HepG2 (cell line): ENCODE measurements around the gene TXNDC12. TPM values are rescaled to one million over a fixed set of nuclear protein-coding genes. Genes with fewer than 3 reads are reported as not detected.

Source experiments
- ETS1 ChIP-seq: sonication (generic); formaldehyde crosslinking; IDR thresholded peaks from 2 replicates; pipeline ENCODE4 v1.4.0; 2020; ENCODE audit warnings: missing genetic modification reagents
- FOXA3 ChIP-seq: IDR thresholded peaks from 2 replicates; pipeline ENCODE4 v1.6.1; 2016; ENCODE audit warnings: missing genetic modification reagents, missing compliant biosample characterization
- GATAD2A ChIP-seq: IDR thresholded peaks from 2 replicates; pipeline ENCODE4 v1.6.1; 2016
- HDAC2 ChIP-seq: sonication (generic); formaldehyde crosslinking; IDR thresholded peaks from 2 replicates; pipeline ENCODE4 v1.4.0; 2020; ENCODE audit warnings: missing genetic modification reagents
- MED13 ChIP-seq: sonication (generic); formaldehyde crosslinking; IDR thresholded peaks from 2 replicates; pipeline ENCODE4 v1.5.0; 2020; ENCODE audit warnings: missing genetic modification reagents
- MLLT10 ChIP-seq: sonication (generic); formaldehyde crosslinking; IDR thresholded peaks from 2 replicates; pipeline ENCODE4 v1.4.0; 2020; ENCODE audit warnings: missing genetic modification reagents
- NBN ChIP-seq: fragments of 450-650 bp; conservative IDR thresholded peaks from 2 replicates; pipeline ENCODE4 v1.6.1; 2017
- NCOR1 ChIP-seq: fragments of 200-600 bp; sonication (generic); IDR thresholded peaks from 2 replicates; pipeline ENCODE4 v1.7.0; 2017; ENCODE audit warnings: antibody characterized with exemption, low read length, borderline replicate concordance
- NR0B2 ChIP-seq: sonication (generic); formaldehyde crosslinking; IDR thresholded peaks from 2 replicates; pipeline ENCODE4 v1.4.0; 2020; ENCODE audit warnings: mild to moderate bottlenecking, missing genetic modification reagents
- PHF5A ChIP-seq: IDR thresholded peaks from one replicate; pipeline ENCODE4 v1.6.1; 2018; ENCODE audit warnings: low read depth, missing genetic modification reagents; ENCODE audit not compliant: unreplicated experiment
- RBM39 ChIP-seq: fragments of 200-400 bp; formaldehyde crosslinking; IDR thresholded peaks from one replicate; pipeline ENCODE4 v1.6.1; 2018; ENCODE audit warnings: antibody characterized with exemption, mild to moderate bottlenecking, low read depth, low read length; ENCODE audit not compliant: poor library complexity, severe bottlenecking
- RORA ChIP-seq: sonication (generic); formaldehyde crosslinking; IDR thresholded peaks from 2 replicates; pipeline ENCODE4 v1.5.0; 2020; ENCODE audit warnings: mild to moderate bottlenecking, missing genetic modification reagents, moderate library complexity
- SRSF4 ChIP-seq: fragments of 200-400 bp; formaldehyde crosslinking; IDR thresholded peaks from one replicate; pipeline ENCODE4 v1.6.1; 2018; ENCODE audit warnings: mild to moderate bottlenecking, low read depth, low read length, moderate library complexity; ENCODE audit not compliant: poor library complexity, severe bottlenecking
- TCF12 ChIP-seq, 2 experiments: fragments of 450-650 bp in 1 of 2; sonication (generic) in 1 of 2; formaldehyde crosslinking in 1 of 2; IDR thresholded peaks; 2 replicates each; pipeline versions ENCODE4 v1.6.1 to v1.8.0; 2017 to 2022; ENCODE audit warnings: antibody characterized with exemption in 1 of 2, mild to moderate bottlenecking in 1 of 2, missing genetic modification reagents in 1 of 2, moderate library complexity in 1 of 2
- ZBTB1 ChIP-seq: sonication (generic); formaldehyde crosslinking; IDR thresholded peaks from 2 replicates; pipeline ENCODE4 v1.4.0; 2020; ENCODE audit warnings: missing genetic modification reagents, borderline replicate concordance
- ZBTB14 ChIP-seq: sonication (generic); formaldehyde crosslinking; IDR thresholded peaks from 2 replicates; pipeline ENCODE4 v1.4.0; 2020; ENCODE audit warnings: missing genetic modification reagents
- ZBTB3 ChIP-seq: sonication (generic); formaldehyde crosslinking; IDR thresholded peaks from 2 replicates; pipeline ENCODE4 v1.4.0; 2020; ENCODE audit warnings: low read depth, mild to moderate bottlenecking, moderate library complexity, missing genetic modification reagents, borderline replicate concordance
- ZFP36 ChIP-seq: fragments of 150-350 bp; IDR thresholded peaks from 2 replicates; pipeline ENCODE4 v1.6.1; 2018; ENCODE audit warnings: borderline replicate concordance, low read length, low read depth; ENCODE audit not compliant: partially characterized antibody
- ZNF10 ChIP-seq: sonication (generic); formaldehyde crosslinking; IDR thresholded peaks from 2 replicates; pipeline ENCODE4 v1.4.0; 2020; ENCODE audit warnings: mild to moderate bottlenecking, low read depth, missing genetic modification reagents, borderline replicate concordance
- ZNF468 ChIP-seq: sonication (generic); formaldehyde crosslinking; IDR thresholded peaks from 2 replicates; pipeline ENCODE4 v1.8.0; 2022; ENCODE audit warnings: mild to moderate bottlenecking, moderate library complexity, missing genetic modification reagents
- ZNF607 ChIP-seq: sonication (generic); formaldehyde crosslinking; IDR thresholded peaks from 2 replicates; pipeline ENCODE4 v1.5.1; 2020; ENCODE audit warnings: missing genetic modification reagents, mild to moderate bottlenecking, borderline replicate concordance
- ZNF674 ChIP-seq: sonication (generic); formaldehyde crosslinking; IDR thresholded peaks from 2 replicates; pipeline ENCODE4 v1.5.0; 2020; ENCODE audit warnings: low read depth, mild to moderate bottlenecking, missing genetic modification reagents
- ZNF687 ChIP-seq: sonication (generic); formaldehyde crosslinking; IDR thresholded peaks from 2 replicates; pipeline ENCODE4 v1.5.1; 2020; ENCODE audit warnings: mild to moderate bottlenecking, missing genetic modification reagents, moderate library complexity
- polyA plus RNA-seq, 8 experiments: library from polyadenylated mRNA; depleted of rRNA in 3 of 8; stranded (reverse) in 7 of 8; unstranded in 1 of 8; fragments of >200 nt; fragmentation: Illumina TruSeq in 4 of 8; extraction: Trizol in 4 of 8; gene quantifications; 2 replicates each; pipeline versions ENCODE4 v1.2.1 to v1.2.3, GENCODE V29; 2011 to 2016; ENCODE audit warnings: low read depth in 4 of 8, missing spikeins in 1 of 8, mixed read lengths in 1 of 8; ENCODE audit not compliant: insufficient read depth in 1 of 8
- total RNA-seq, 5 experiments: library from RNA; depleted of rRNA; stranded (reverse); fragments of >200 nt; fragmentation: Illumina TruSeq; extraction: Trizol; gene quantifications; 2 replicates each; pipeline ENCODE4 v1.2.3, GENCODE V29; 2016; ENCODE audit warnings: low read depth in 1 of 5

Gene TXNDC12
- total and polyA plus RNA-seq, 2 of the 13 experiments (the other 11 are each of a cell fraction or from before 2014, with no cell fraction given) = 65.6 to 67.2 TPM

GRCh38 chr1:52055066-52055865 lies at the start of gene TXNDC12 (continued):
- TF ChIP-seq ZNF687 (CRISPR knock-in tag) (peak; percentile 82), TCF12 (IDR thresholded peaks at IDR 0.05) (no peak), TCF12 (CRISPR knock-in tag; IDR thresholded peaks at IDR 0.05) (no peak), NCOR1 (no peak; the same call in 1 of the 2 replicates), MED13 (CRISPR knock-in tag) (peak; percentile 79; the same call in 1 of the 2 replicates), RORA (no peak), ZNF674 (CRISPR knock-in tag) (no peak), ZBTB3 (0 out of 2 replicates have a peak, but pooled peaks have one; percentile 32), ETS1 (CRISPR knock-in tag) (no peak), ZNF10 (CRISPR knock-in tag) (no peak), MLLT10 (CRISPR knock-in tag) (no peak), FOXA3 (CRISPR knock-in tag) (peak; percentile 47), RBM39 (no peak), ZNF607 (CRISPR knock-in tag) (no peak; the same call in 1 of the 2 replicates), ZNF468 (CRISPR knock-in tag) (no peak), HDAC2 (CRISPR knock-in tag) (peak; percentile 13), NBN (no peak), ZBTB1 (CRISPR knock-in tag) (no peak), SRSF4 (no peak), PHF5A (CRISPR knock-in tag) (no peak), ZFP36 (no peak), GATAD2A (CRISPR knock-in tag) (peak; percentile 37), NR0B2 (CRISPR knock-in tag) (peak; percentile 64; the same call in 1 of the 2 replicates), ZBTB14 (CRISPR knock-in tag) (no peak)
